IMR-90 (cell line): ENCODE measurements around the gene SLC2A1. TPM values are rescaled to one million over a fixed set of nuclear protein-coding genes. Genes with fewer than 3 reads are reported as not detected.

Experiments
- ATAC-seq: fragments of 200-7000 bp; cut with Tn5 transposase; 2 replicates; pipeline ENCODE4 v1.9.1; 2020; ENCODE audit warnings: low read depth, mild to moderate bottlenecking, moderate library complexity
- BruUV-seq: library from RNA; stranded (reverse); fragments of 400-500 nt; replicated peaks from 2 replicates; lab custom pipeline; 2021; lab: Mats Ljungman, UMichigan
- CTCF ChIA-PET: fragments of 300-600 bp; formaldehyde crosslinking; extraction: SDS; loops from one replicate; lab custom pipeline; 2021; ENCODE audit warnings: antibody characterized with exemption; lab: Yijun Ruan, JAX
- POLR2A ChIA-PET: fragments of 300-600 bp; sonication (Branson Sonifier 250); formaldehyde crosslinking; loops from one replicate; lab custom pipeline; 2022; ENCODE audit warnings: antibody characterized with exemption; ENCODE audit not compliant: unreplicated experiment; lab: Charles Lee
- DNase-seq: peaks from one replicate; pipeline ENCODE4 v3.0.0; 2013
- H2AFZ ChIP-seq: replicated peaks from 2 replicates; pipeline ENCODE3; 2013; ENCODE audit warnings: low read length, mild to moderate bottlenecking; ENCODE audit not compliant: poor library complexity
- H2AK5ac ChIP-seq: 2 replicates; pipeline ENCODE4 v1.6.1; 2013; ENCODE audit warnings: low read depth, low read length, inconsistent platforms
- H2AK9ac ChIP-seq: replicated peaks from 2 replicates; pipeline ENCODE3; 2013; ENCODE audit warnings: mild to moderate bottlenecking, low read depth, low read length, moderate library complexity; ENCODE audit not compliant: poor library complexity
- H2BK120ac ChIP-seq: 2 replicates; pipeline ENCODE4 v1.6.1; 2013; ENCODE audit warnings: low read depth, low read length, inconsistent platforms
- H2BK15ac ChIP-seq: 3 replicates; pipeline ENCODE4 v1.6.1; 2013; ENCODE audit warnings: low read depth, low read length, inconsistent platforms
- H2BK20ac ChIP-seq: 2 replicates; pipeline ENCODE4 v1.6.1; 2013; ENCODE audit warnings: low read depth, mild to moderate bottlenecking, inconsistent platforms, low read length, moderate library complexity
- H2BK5ac ChIP-seq: 2 replicates; pipeline ENCODE4 v1.6.1; 2013; ENCODE audit warnings: mild to moderate bottlenecking, low read depth, low read length, inconsistent platforms; ENCODE audit not compliant: poor library complexity, severe bottlenecking
- H3K14ac ChIP-seq: replicated peaks from 2 replicates; pipeline ENCODE4 v1.6.1; 2013; ENCODE audit warnings: low read depth, low read length, inconsistent platforms
- H3K18ac ChIP-seq: 2 replicates; pipeline ENCODE4 v1.6.1; 2013; ENCODE audit warnings: low read depth, low read length, control low read depth
- H3K23ac ChIP-seq: 2 replicates; pipeline ENCODE4 v1.6.1; 2013; ENCODE audit warnings: low read depth, low read length, inconsistent platforms
- H3K27ac ChIP-seq: 2 replicates; pipeline ENCODE4 v1.5.1; 2013; ENCODE audit warnings: mild to moderate bottlenecking, control low read depth, low read length; ENCODE audit not compliant: insufficient read depth
- H3K27me3 ChIP-seq: 2 replicates; pipeline ENCODE4 v1.6.1; 2013; ENCODE audit warnings: low read length; ENCODE audit not compliant: control insufficient read depth, insufficient read depth
- H3K36me3 ChIP-seq: 2 replicates; pipeline ENCODE4 v1.6.1; 2013; ENCODE audit warnings: low read length, mixed read lengths; ENCODE audit not compliant: control insufficient read depth, insufficient read depth
- H3K4ac ChIP-seq: 2 replicates; pipeline ENCODE4 v1.6.1; 2013; ENCODE audit warnings: low read depth, low read length, inconsistent platforms
- H3K4me1 ChIP-seq: 2 replicates; pipeline ENCODE4 v1.6.1; 2013; ENCODE audit warnings: low read length, mixed read lengths; ENCODE audit not compliant: control insufficient read depth, insufficient read depth
- H3K4me2 ChIP-seq: 2 replicates; pipeline ENCODE4 v1.6.1; 2013; ENCODE audit warnings: low read depth, mild to moderate bottlenecking, control low read depth, low read length, moderate library complexity
- H3K4me3 ChIP-seq: 2 replicates; pipeline ENCODE4 v1.5.1; 2013; ENCODE audit warnings: low read depth, mild to moderate bottlenecking, control low read depth, low read length, moderate library complexity; ENCODE audit not compliant: insufficient read depth
- H3K56ac ChIP-seq: 2 replicates; pipeline ENCODE4 v1.6.1; 2013; ENCODE audit warnings: low read length, inconsistent platforms; ENCODE audit not compliant: insufficient read depth; ENCODE audit errors: extremely low read depth
- H3K79me1 ChIP-seq, 2 experiments: 2 replicates each; pipeline ENCODE4 v1.6.1; 2013; ENCODE audit warnings: low read length in 2 of 2, inconsistent platforms in 1 of 2, low read depth in 1 of 2
- H3K9ac ChIP-seq: 2 replicates; pipeline ENCODE4 v1.6.1; 2013; ENCODE audit warnings: low read depth, low read length, control low read depth
- H3K9me1 ChIP-seq: 2 replicates; pipeline ENCODE4 v1.6.1; 2013; ENCODE audit warnings: low read length, inconsistent platforms; ENCODE audit not compliant: insufficient read depth
- H3K9me3 ChIP-seq: 2 replicates; pipeline ENCODE4 v1.6.1; 2013; ENCODE audit warnings: low read length; ENCODE audit not compliant: control insufficient read depth, insufficient read depth
- H4K20me1 ChIP-seq: 2 replicates; pipeline ENCODE4 v1.6.1; 2013; ENCODE audit warnings: low read length, inconsistent platforms; ENCODE audit not compliant: insufficient read depth
- H4K5ac ChIP-seq: 2 replicates; pipeline ENCODE4 v1.6.1; 2013; ENCODE audit warnings: mild to moderate bottlenecking, low read depth, low read length, control low read depth
- H4K8ac ChIP-seq, 2 experiments: 2 replicates each; pipeline ENCODE4 v1.6.1; 2013; ENCODE audit warnings: low read depth in 2 of 2, low read length in 2 of 2, control low read depth in 1 of 2, inconsistent platforms in 1 of 2
- H4K91ac ChIP-seq: 2 replicates; pipeline ENCODE4 v1.6.1; 2013; ENCODE audit warnings: low read depth, low read length, inconsistent platforms; ENCODE audit not compliant: insufficient read depth
- CHD1 ChIP-seq: IDR thresholded peaks from 2 replicates; pipeline ENCODE4 v1.6.1; 2012; ENCODE audit warnings: low read depth, low read length, improper control_type of control experiment
- CTCF ChIP-seq: conservative IDR thresholded peaks from 2 replicates; pipeline ENCODE4 v1.5.1; 2012; ENCODE audit warnings: mild to moderate bottlenecking, low read depth, low read length, improper control_type of control experiment
- ELK1 ChIP-seq: fragments of 150-350 bp; IDR thresholded peaks from 2 replicates; pipeline ENCODE4 v1.6.1; 2016; ENCODE audit warnings: low read depth, mild to moderate bottlenecking, low read length, moderate library complexity, borderline replicate concordance
- FOS ChIP-seq: fragments of 150-350 bp; IDR thresholded peaks from 2 replicates; pipeline ENCODE4 v1.6.1; 2016; ENCODE audit warnings: low read depth, low read length
- MAFK ChIP-seq: IDR thresholded peaks from 2 replicates; pipeline ENCODE4 v1.6.1; 2012; ENCODE audit warnings: low read depth, low read length, improper control_type of control experiment
- MAZ ChIP-seq: IDR thresholded peaks from 2 replicates; pipeline ENCODE4 v1.6.1; 2012; ENCODE audit warnings: low read depth, mild to moderate bottlenecking, low read length, improper control_type of control experiment, moderate library complexity, borderline replicate concordance
- NFE2L2 ChIP-seq: fragments of 150-350 bp; IDR thresholded peaks from 2 replicates; pipeline ENCODE4 v1.6.1; 2016; ENCODE audit warnings: low read depth, mild to moderate bottlenecking, low read length
- POLR2A ChIP-seq: IDR thresholded peaks from 2 replicates; pipeline ENCODE4 v1.6.1; 2012; ENCODE audit warnings: mild to moderate bottlenecking, low read depth, low read length
- RCOR1 ChIP-seq: IDR thresholded peaks from 2 replicates; pipeline ENCODE4 v1.6.1; 2012; ENCODE audit warnings: mild to moderate bottlenecking, low read length, improper control_type of control experiment; ENCODE audit not compliant: insufficient replicate concordance
- RFX5 ChIP-seq: IDR thresholded peaks from 2 replicates; pipeline ENCODE4 v1.8.0; 2012; ENCODE audit warnings: low read depth, mild to moderate bottlenecking, low read length, moderate library complexity
- SMC3 ChIP-seq: fragments of 150-350 bp; IDR thresholded peaks from 2 replicates; pipeline ENCODE4 v1.6.1; 2016; ENCODE audit warnings: low read depth, mild to moderate bottlenecking, antibody characterized with exemption, low read length, moderate library complexity
- WGBS, 2 experiments: methylation state at CpG; one replicate each; pipeline versions ENCODE4 v1.1.5 to v1.1.7; 2013; ENCODE audit warnings: missing lambda C conversion rate in 2 of 2; ENCODE audit not compliant: insufficient read length in 1 of 2; ENCODE audit errors: extremely low coverage in 2 of 2; 5-methylcytosine and 5-hydroxymethylcytosine counted together
- dilution Hi-C: fragments of 300-500 bp; cut with HindIII; formaldehyde crosslinking; loops from one replicate; pipeline ENCODE4 v1.14.3; 2018; ENCODE audit warnings: low sequenced_read_pairs; ENCODE audit not compliant: unreplicated experiment
- in situ Hi-C: fragments of 300-500 bp; cut with MboI; formaldehyde crosslinking; loops from 3 replicates; pipeline ENCODE4 v1.14.3; 2019; ENCODE audit warnings: low sequenced_read_pairs, inconsistent platforms, mixed read lengths
- intact Hi-C: fragments of 100-400 bp; cut with micrococcal nuclease; formaldehyde crosslinking; loops from 2 replicates; pipeline ENCODE4 v1.10.0; 2022
- polyA plus RNA-seq, 3 experiments: library from polyadenylated mRNA; depleted of rRNA; stranded (reverse); fragments of >200 nt; gene quantifications; 2 replicates each; pipeline ENCODE4 v1.2.3, GENCODE V29; 2012; ENCODE audit warnings: low replicate concordance in 1 of 3
- total RNA-seq: library from RNA; depleted of rRNA; stranded (reverse); fragments of >200 nt; gene quantifications from 2 replicates; pipeline ENCODE4 v1.2.3, GENCODE V29; 2012

The SLC2A1 gene
- total and polyA plus RNA-seq, 2 of the 4 experiments (the other 2 are of a cell fraction): 200 to 395 TPM

GRCh38 chr1:42975561-42976225 lies 17.0 kb upstream of the SLC2A1 start:
- H2AK5ac ChIP-seq: no peak overlapping the region
- peaks cover 27% of the 10 kb centered on the region for H3K9me1 ChIP-seq
- dilution Hi-C loops (no loop called here), in situ Hi-C loops (no loop called here), intact Hi-C loops (no loop called here)
- no peak overlapping the region for H3K23ac ChIP-seq
- peaks cover 12% of the 10 kb centered on the region for H3K36me3 ChIP-seq
- no peak overlapping the region for H4K8ac ChIP-seq
- WGBS, 2 experiments: no CpG with 5 or more reads among the region's 4 CpGs
- BruUV-seq: no TSS peak
- no peak overlapping the region for H3K4me3 ChIP-seq
- H4K91ac ChIP-seq: no peak overlapping the region
- ChIA-PET CTCF (no interaction called here), POLR2A (no interaction called here)
- no peak overlapping the region for H3K18ac ChIP-seq
- H3K9ac ChIP-seq: no peak overlapping the region
- H3K4me2 ChIP-seq: no peak overlapping the region
- no peaks in the 10 kb centered on the region for H3K9me3 ChIP-seq
- no peak overlapping the region for H2BK120ac ChIP-seq
- no peaks in the 10 kb centered on the region for H4K20me1 ChIP-seq
- H3K27me3 ChIP-seq: no peaks in the 10 kb centered on the region
- 0 out of 2 replicates have a peak overlapping the region, but pooled peaks have one; percentile 6 for H3K14ac ChIP-seq
- TF ChIP-seq NFE2L2 (no peak), MAFK (no peak), POLR2A (no peak), FOS (no peak), SMC3 (no peak), MAZ (no peak), ELK1 (no peak), RCOR1 (no peak), CHD1 (no peak), RFX5 (no peak), CTCF (no peak)
- no peak overlapping the region for H3K4ac ChIP-seq
- peaks cover 0 to 23% of the 10 kb centered on the region in 2 experiments; a peak in 3 of 4 replicates for H3K79me1 ChIP-seq
- no peak overlapping the region for H3K27ac ChIP-seq
- H3K56ac ChIP-seq: no peak overlapping the region
- H2BK5ac ChIP-seq: no peak overlapping the region
- ATAC-seq (no peak), DNase-seq (no peak)
- H3K4me1 ChIP-seq: peaks cover 15% of the 10 kb centered on the region
- no peak overlapping the region for H2AK9ac ChIP-seq
- H2BK15ac ChIP-seq: no peak overlapping the region
- H2AFZ ChIP-seq: no peak overlapping the region
- no peak overlapping the region for H2BK20ac ChIP-seq
- no peak overlapping the region for H4K5ac ChIP-seq
